Central memory CD8-positive, alpha-beta T cell (primary cell): Measurements from ENCODE around the gene PXK.

Experiments used
- ATAC-seq: fragments of 150-1000 bp; cut with Tn5 transposase; replicated peaks from 2 replicates; pipeline ENCODE4 v1.10.0; 2022; ENCODE audit warnings: mild to moderate bottlenecking, moderate FRiP score, moderate number of reproducible peaks; ENCODE audit not compliant: poor library complexity, severe bottlenecking; ENCODE audit errors: extremely low read depth
- DNase-seq, 2 donors: peaks; one replicate each; pipeline ENCODE4 v3.0.0; 2021; ENCODE audit warnings: low spot score in 2 of 2
- H3K27ac Mint-ChIP-seq: one replicate; pipeline ENCODE4 v1.8.0; 2022; ENCODE audit warnings: low read depth, mild to moderate bottlenecking, moderate library complexity, mixed read lengths
- H3K27me3 Mint-ChIP-seq: one replicate; pipeline ENCODE4 v1.8.0; 2022; ENCODE audit warnings: mixed read lengths
- H3K36me3 Mint-ChIP-seq: one replicate; pipeline ENCODE4 v1.8.0; 2022; ENCODE audit warnings: mild to moderate bottlenecking, moderate library complexity, mixed read lengths; ENCODE audit not compliant: insufficient read depth
- H3K4me1 Mint-ChIP-seq: one replicate; pipeline ENCODE4 v1.8.0; 2022; ENCODE audit warnings: mixed read lengths
- H3K4me3 Mint-ChIP-seq: one replicate; pipeline ENCODE4 v1.8.0; 2022; ENCODE audit warnings: mild to moderate bottlenecking, moderate library complexity, mixed read lengths
- H3K9me3 Mint-ChIP-seq: one replicate; pipeline ENCODE4 v1.8.0; 2022; ENCODE audit warnings: mixed read lengths

The PXK gene

GRCh38 chr3:58452176-58452575 lies 119.5 kb downstream of the PXK start:
- Mint-ChIP-seq H3K27ac (no peak overlapping the region), H3K4me1 (no peaks in the 10 kb centered on the region), H3K36me3 (peaks cover 2% of the 10 kb centered on the region), H3K27me3 (no peaks in the 10 kb centered on the region), H3K4me3 (no peak overlapping the region), H3K9me3 (peaks cover 11% of the 10 kb centered on the region)
- ATAC-seq (no peak), DNase-seq (no peak)

GRCh38 chr3:58459160-58459559 lies 126.5 kb downstream of the PXK start:
- Mint-ChIP-seq H3K36me3 (peaks cover 2% of the 10 kb centered on the region), H3K9me3 (peaks cover 6% of the 10 kb centered on the region)

GRCh38 chr3:58462829-58463180 lies 130.1 kb downstream of the PXK start:
- ATAC-seq = no peak
- DNase-seq = no peak
- Mint-ChIP-seq H3K4me3 (no peak overlapping the region), H3K27ac (no peak overlapping the region), H3K36me3 (no peaks in the 10 kb centered on the region), H3K4me1 (peaks cover 11% of the 10 kb centered on the region), H3K27me3 (no peaks in the 10 kb centered on the region), H3K9me3 (no peaks in the 10 kb centered on the region)

More at GRCh38 chr3:58459160-58459559, 126.5 kb downstream of the PXK start:
- ATAC-seq (no peak), DNase-seq (no peak)
- H3K4me1 Mint-ChIP-seq = peaks cover 11% of the 10 kb centered on the region
- no peak overlapping the region for H3K27ac Mint-ChIP-seq
- no peaks in the 10 kb centered on the region for H3K27me3 Mint-ChIP-seq
- H3K4me3 Mint-ChIP-seq = no peak overlapping the region

GRCh38 chr3:58463181-58463941 lies 130.7 kb downstream of the PXK start:
- Mint-ChIP-seq H3K4me1 (peaks cover 11% of the 10 kb centered on the region), H3K36me3 (no peaks in the 10 kb centered on the region), H3K27ac (no peak overlapping the region), H3K27me3 (no peaks in the 10 kb centered on the region), H3K4me3 (peak overlapping the region; percentile 13), H3K9me3 (no peaks in the 10 kb centered on the region)
- DNase-seq = peak; percentile 42 to 55
- ATAC-seq = peak; percentile 95

GRCh38 chr3:58463942-58464271 lies 131.2 kb downstream of the PXK start:
- Mint-ChIP-seq H3K4me1 (peaks cover 11% of the 10 kb centered on the region), H3K27ac (no peak overlapping the region), H3K9me3 (no peaks in the 10 kb centered on the region), H3K4me3 (peak overlapping the region; percentile 13), H3K36me3 (no peaks in the 10 kb centered on the region), H3K27me3 (no peaks in the 10 kb centered on the region)
- DNase-seq (no peak), ATAC-seq (no peak)

GRCh38 chr3:58464866-58465265 lies 132.2 kb downstream of the PXK start:
- no peak for ATAC-seq

GRCh38 chr3:58466899-58467563 lies 134.3 kb downstream of the PXK start:
- ATAC-seq (no peak), DNase-seq (no peak)
- H3K27ac Mint-ChIP-seq = no peak overlapping the region
- H3K4me1 Mint-ChIP-seq = peaks cover 27% of the 10 kb centered on the region
- H3K9me3 Mint-ChIP-seq = no peaks in the 10 kb centered on the region
- H3K4me3 Mint-ChIP-seq = no peak overlapping the region
- no peaks in the 10 kb centered on the region for H3K27me3 Mint-ChIP-seq
- H3K36me3 Mint-ChIP-seq = no peaks in the 10 kb centered on the region

More at GRCh38 chr3:58464866-58465265, 132.2 kb downstream of the PXK start:
- H3K27me3 Mint-ChIP-seq = no peaks in the 10 kb centered on the region
- H3K9me3 Mint-ChIP-seq = no peaks in the 10 kb centered on the region
- no peak overlapping the region for H3K4me3 Mint-ChIP-seq
- H3K4me1 Mint-ChIP-seq = peaks cover 11% of the 10 kb centered on the region
- H3K27ac Mint-ChIP-seq = no peak overlapping the region
- DNase-seq = no peak
- no peaks in the 10 kb centered on the region for H3K36me3 Mint-ChIP-seq

- Mint-ChIP-seq H3K27ac (no peak overlapping the region), H3K27me3 (no peaks in the 10 kb centered on the region), H3K9me3 (no peaks in the 10 kb centered on the region), H3K4me1 (peaks cover 32% of the 10 kb centered on the region), H3K36me3 (no peaks in the 10 kb centered on the region), H3K4me3 (no peak overlapping the region)
- no peak for DNase-seq
- no peak for ATAC-seq
These were observed 136.4 kb downstream of the PXK start for GRCh38 chr3:58469096-58469495.

GRCh38 chr3:58470363-58471024 lies 137.8 kb downstream of the PXK start:
- peaks cover 46% of the 10 kb centered on the region for H3K4me1 Mint-ChIP-seq
- no peak for DNase-seq
- no peaks in the 10 kb centered on the region for H3K9me3 Mint-ChIP-seq
- no peak for ATAC-seq
- no peaks in the 10 kb centered on the region for H3K36me3 Mint-ChIP-seq
- H3K27ac Mint-ChIP-seq = peak overlapping the region; percentile 59
- H3K4me3 Mint-ChIP-seq = peak overlapping the region; percentile 65
- no peaks in the 10 kb centered on the region for H3K27me3 Mint-ChIP-seq

GRCh38 chr3:58471025-58471887 lies 138.6 kb downstream of the PXK start:
- Mint-ChIP-seq H3K9me3 (no peaks in the 10 kb centered on the region), H3K36me3 (no peaks in the 10 kb centered on the region), H3K27me3 (no peaks in the 10 kb centered on the region), H3K4me3 (peak overlapping the region; percentile 65), H3K27ac (peak overlapping the region; percentile 59), H3K4me1 (peaks cover 46% of the 10 kb centered on the region)
- ATAC-seq (peak; percentile 99), DNase-seq (peak in 1 of 2 donors; percentile 56)

- DNase-seq = no peak
- Mint-ChIP-seq H3K27ac (no peak overlapping the region), H3K27me3 (no peaks in the 10 kb centered on the region), H3K4me1 (peaks cover 46% of the 10 kb centered on the region), H3K4me3 (no peak overlapping the region), H3K9me3 (no peaks in the 10 kb centered on the region), H3K36me3 (no peaks in the 10 kb centered on the region)
- no peak for ATAC-seq
These were observed 140.6 kb downstream of the PXK start for GRCh38 chr3:58473275-58473674.

GRCh38 chr3:58474348-58474911 lies 141.7 kb downstream of the PXK start:
- H3K4me1 Mint-ChIP-seq = peaks cover 46% of the 10 kb centered on the region
- ATAC-seq (no peak), DNase-seq (no peak)
- H3K36me3 Mint-ChIP-seq = no peaks in the 10 kb centered on the region
- H3K9me3 Mint-ChIP-seq = no peaks in the 10 kb centered on the region
- H3K27ac Mint-ChIP-seq = peak overlapping the region; percentile 48
- no peaks in the 10 kb centered on the region for H3K27me3 Mint-ChIP-seq
- no peak overlapping the region for H3K4me3 Mint-ChIP-seq
